Lung (tissue), 12 donors: ENCODE data around the gene XIRP2. TPM values are rescaled to one million over a fixed set of nuclear protein-coding genes. Genes with fewer than 3 reads are reported as not detected.

Source experiments
- ATAC-seq: fragments of 200-7000 bp; cut with Tn5 transposase; one replicate; pipeline ENCODE4 v1.9.1; 2020; ENCODE audit warnings: moderate number of reproducible peaks; ENCODE audit not compliant: insufficient read depth, low FRiP score
- DNase-seq, 3 donors: peaks; one replicate each; pipeline ENCODE4 v3.0.0-alpha.2; 2013 to 2017
- H3K27ac ChIP-seq, 2 donors: one replicate each; pipeline ENCODE4 v1.5.1; 2013; ENCODE audit warnings: mild to moderate bottlenecking in 2 of 2, moderate library complexity in 2 of 2, control low read depth in 1 of 2, inconsistent platforms in 1 of 2, low read depth in 1 of 2, low read length in 1 of 2
- H3K27me3 ChIP-seq, 3 donors: one replicate each; pipeline ENCODE4 v1.5.1; 2013; ENCODE audit warnings: low read length in 2 of 3; ENCODE audit not compliant: control insufficient read depth in 3 of 3, insufficient read depth in 3 of 3
- H3K36me3 ChIP-seq, 4 donors: one replicate each; pipeline ENCODE4 v1.5.1; 2013; ENCODE audit warnings: low read length in 4 of 4, mild to moderate bottlenecking in 1 of 4, moderate library complexity in 1 of 4; ENCODE audit not compliant: control insufficient read depth in 4 of 4, insufficient read depth in 4 of 4
- H3K4me1 ChIP-seq, 5 donors: one replicate each; pipeline ENCODE4 v1.5.1; 2013; ENCODE audit warnings: low read length in 5 of 5, mild to moderate bottlenecking in 2 of 5, moderate library complexity in 1 of 5; ENCODE audit not compliant: control insufficient read depth in 5 of 5, insufficient read depth in 5 of 5
- H3K4me3 ChIP-seq: one replicate; pipeline ENCODE4 v1.5.1; 2013; ENCODE audit warnings: mild to moderate bottlenecking, control low read depth, moderate library complexity
- H3K9ac ChIP-seq, 2 donors: one replicate each; pipeline ENCODE4 v1.5.1; 2013; ENCODE audit warnings: low read length in 2 of 2, control low read depth in 1 of 2; ENCODE audit not compliant: insufficient read depth in 1 of 2
- H3K9me3 ChIP-seq, 4 donors: one replicate each; pipeline ENCODE4 v1.5.1; 2013; ENCODE audit warnings: low read length in 3 of 4, mild to moderate bottlenecking in 1 of 4, moderate library complexity in 1 of 4; ENCODE audit not compliant: control insufficient read depth in 4 of 4, insufficient read depth in 3 of 4
- WGBS, 2 donors: extraction: QIAGEN DNeasy Blood & Tissue Kit; methylation state at CpG; one replicate each; pipeline ENCODE4 v1.1.7; 2013; 5-methylcytosine and 5-hydroxymethylcytosine counted together
- polyA plus RNA-seq, 2 donors: library from polyadenylated mRNA; stranded (reverse); fragments of 200-250 nt; gene quantifications; one replicate each; pipeline ENCODE4 v1.2.1, GENCODE V29; 2013
- total RNA-seq, 2 donors: library from RNA; depleted of rRNA in 1 of 2; stranded (reverse); fragments of >200 nt in 1 of 2; gene quantifications; one replicate each; pipeline ENCODE4 v1.2.1, GENCODE V29; 2014 to 2021
- TF ChIP-seq, protein P1 (sequence below): IDR thresholded peaks from 2 replicates; pipeline ENCODE4 v1.5.1; 2012; ENCODE audit warnings: mild to moderate bottlenecking; ENCODE audit errors: control extremely low read depth, extremely low read depth
- donor health status: control.
- donor health status: control.
- donor health status: Bipolar disorder and iron deficiency.
- donor health status: healthy.
- donor health status: DM: yes; HTN: yes; CAD: no.

Gene XIRP2
- total and polyA plus RNA-seq, 4 donors, result 0.11 to 0.46 (median 0.14) TPM; not detected in 1

DNA sequence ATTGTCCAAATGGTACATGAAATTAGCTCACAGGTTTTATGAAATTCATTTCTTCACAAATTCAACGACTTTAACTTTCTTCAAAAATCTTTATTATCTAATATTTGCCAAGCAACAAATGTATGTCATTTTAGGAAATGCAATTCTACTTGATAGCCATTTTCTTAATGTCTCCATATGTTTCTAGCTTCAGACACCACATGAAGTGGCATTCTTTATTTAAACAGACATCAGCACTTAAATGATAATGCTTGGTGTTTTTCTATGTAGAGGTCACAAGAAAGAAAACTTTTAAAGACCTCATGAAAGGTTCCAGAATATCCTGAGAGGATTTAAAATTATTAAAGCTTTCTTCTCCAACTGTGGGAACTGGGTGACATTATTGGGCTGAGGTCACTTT is 44.2 kb upstream of the XIRP2 start:
- H3K4me3 ChIP-seq, result no peak overlapping the region
- ATAC-seq, result no peak
- H3K27ac ChIP-seq, result no peak overlapping the region
- no peaks in the 10 kb centered on the region for H3K4me1 ChIP-seq
- WGBS, 2 donors, result 72 to 78% methylated on average over 1 of the region's 1 CpG
- H3K9ac ChIP-seq, result no peak overlapping the region
- H3K9me3 ChIP-seq, result peaks cover 0 to 7% (median 3%) of the 10 kb centered on the region in 4 donors
- H3K27me3 ChIP-seq, result no peaks in the 10 kb centered on the region
- TF ChIP-seq, protein P1, sequence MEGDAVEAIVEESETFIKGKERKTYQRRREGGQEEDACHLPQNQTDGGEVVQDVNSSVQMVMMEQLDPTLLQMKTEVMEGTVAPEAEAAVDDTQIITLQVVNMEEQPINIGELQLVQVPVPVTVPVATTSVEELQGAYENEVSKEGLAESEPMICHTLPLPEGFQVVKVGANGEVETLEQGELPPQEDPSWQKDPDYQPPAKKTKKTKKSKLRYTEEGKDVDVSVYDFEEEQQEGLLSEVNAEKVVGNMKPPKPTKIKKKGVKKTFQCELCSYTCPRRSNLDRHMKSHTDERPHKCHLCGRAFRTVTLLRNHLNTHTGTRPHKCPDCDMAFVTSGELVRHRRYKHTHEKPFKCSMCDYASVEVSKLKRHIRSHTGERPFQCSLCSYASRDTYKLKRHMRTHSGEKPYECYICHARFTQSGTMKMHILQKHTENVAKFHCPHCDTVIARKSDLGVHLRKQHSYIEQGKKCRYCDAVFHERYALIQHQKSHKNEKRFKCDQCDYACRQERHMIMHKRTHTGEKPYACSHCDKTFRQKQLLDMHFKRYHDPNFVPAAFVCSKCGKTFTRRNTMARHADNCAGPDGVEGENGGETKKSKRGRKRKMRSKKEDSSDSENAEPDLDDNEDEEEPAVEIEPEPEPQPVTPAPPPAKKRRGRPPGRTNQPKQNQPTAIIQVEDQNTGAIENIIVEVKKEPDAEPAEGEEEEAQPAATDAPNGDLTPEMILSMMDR, result no peak
- H3K36me3 ChIP-seq, result no peaks in the 10 kb centered on the region
- peak in 2 of 3 donors; percentile 62 for DNase-seq

DNA sequence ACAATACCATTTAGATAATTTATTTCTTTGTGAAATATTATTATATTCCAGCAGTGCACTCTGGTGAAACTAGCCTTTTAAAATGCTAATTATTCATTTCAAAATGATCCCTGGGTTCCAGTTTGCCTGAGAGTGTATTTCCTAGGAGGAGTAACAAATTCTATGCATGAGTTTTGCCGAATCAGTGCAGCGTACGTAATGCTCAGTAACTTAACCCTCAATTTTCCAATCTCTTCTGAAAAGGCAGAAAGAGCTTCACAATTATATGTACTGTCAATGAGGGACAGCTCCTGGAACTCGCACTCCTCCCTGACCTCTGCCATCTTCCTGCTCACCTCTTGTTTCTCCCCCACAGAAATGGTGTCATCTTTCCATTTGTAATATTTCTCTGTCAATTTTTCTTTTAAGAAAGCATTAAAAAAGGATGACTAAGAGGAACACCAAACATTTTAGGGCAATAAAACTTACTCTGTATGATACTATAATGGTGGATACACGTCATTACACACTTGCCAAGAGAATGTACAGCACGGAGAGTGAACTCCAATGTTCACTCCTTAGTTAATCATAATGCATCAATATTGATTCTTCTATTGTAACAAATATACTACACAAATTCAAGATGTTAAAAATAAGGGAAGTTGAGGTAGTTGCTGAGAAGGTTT is 25.7 kb upstream of the XIRP2 start:
- Histone ChIP-seq H3K27ac (no peak overlapping the region), H3K4me1 (no peaks in the 10 kb centered on the region), H3K36me3 (no peaks in the 10 kb centered on the region), H3K4me3 (no peak overlapping the region), H3K27me3 (no peaks in the 10 kb centered on the region), H3K9me3 (no peaks in the 10 kb centered on the region), H3K9ac (no peak overlapping the region)
- DNase-seq, result no peak
- WGBS, 2 donors, result 61 to 70% methylated on average over 6 of the region's 6 CpGs
- ATAC-seq, result no peak
- TF ChIP-seq, protein P1, result no peak

DNA sequence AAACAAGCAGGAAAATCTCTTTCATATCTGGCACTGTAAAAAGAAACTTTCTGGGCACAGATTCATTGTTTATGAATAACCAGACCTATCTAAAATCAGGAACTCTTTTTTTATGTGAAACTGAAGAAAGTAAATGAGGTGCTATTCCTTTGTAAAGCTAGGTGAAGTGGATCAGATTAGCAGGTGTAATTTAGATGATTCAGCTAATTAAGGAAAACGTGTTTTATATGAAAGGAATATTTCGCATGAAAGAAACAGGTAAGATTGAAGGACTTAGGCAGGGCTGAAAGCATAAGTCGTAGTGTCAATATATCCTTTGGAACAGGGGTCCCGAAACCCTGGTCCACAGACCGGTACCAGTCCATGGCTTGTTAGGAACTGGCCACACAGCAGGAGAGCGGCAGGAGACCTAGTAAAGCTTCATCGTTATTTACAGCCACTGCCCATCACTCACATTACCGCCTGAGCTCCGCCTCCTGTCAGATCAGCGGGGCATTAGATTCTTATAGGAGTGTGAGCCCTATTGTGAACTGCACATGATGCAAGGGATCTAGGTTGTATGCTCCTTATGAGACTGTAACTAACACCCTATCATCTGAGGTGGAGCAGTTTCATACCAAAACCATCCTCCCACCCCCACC is 20.3 kb upstream of the XIRP2 start:
- Histone ChIP-seq H3K27me3 (no peaks in the 10 kb centered on the region), H3K36me3 (no peaks in the 10 kb centered on the region), H3K27ac (no peak overlapping the region), H3K4me1 (no peaks in the 10 kb centered on the region), H3K4me3 (no peak overlapping the region), H3K9me3 (no peaks in the 10 kb centered on the region), H3K9ac (no peak overlapping the region)
- ATAC-seq (no peak), DNase-seq (no peak)
- WGBS, 2 donors, result 83 to 84% methylated on average over 10 of the region's 10 CpGs
- TF ChIP-seq, protein P1, result no peak
